A673 (cell line): ENCODE measurements around the gene ZNF500.

Experiments
- EZH2 ChIP-seq: fragments of 200-600 bp; sonication (generic); IDR thresholded peaks from 2 replicates; pipeline ENCODE4 v1.6.1; 2017; ENCODE audit warnings: borderline replicate concordance, low read depth, mild to moderate bottlenecking, mixed read lengths, antibody characterized with exemption, low read length; ENCODE audit not compliant: poor library complexity, severe bottlenecking
- TF ChIP-seq, protein P1 (sequence below): fragments of 300-800, 200-600 bp; sonication (generic); conservative IDR thresholded peaks from 2 replicates; pipeline ENCODE4 v1.5.1; 2017; ENCODE audit warnings: low read depth, mild to moderate bottlenecking, antibody characterized with exemption, low read length, moderate library complexity, mixed read lengths

DNA sequence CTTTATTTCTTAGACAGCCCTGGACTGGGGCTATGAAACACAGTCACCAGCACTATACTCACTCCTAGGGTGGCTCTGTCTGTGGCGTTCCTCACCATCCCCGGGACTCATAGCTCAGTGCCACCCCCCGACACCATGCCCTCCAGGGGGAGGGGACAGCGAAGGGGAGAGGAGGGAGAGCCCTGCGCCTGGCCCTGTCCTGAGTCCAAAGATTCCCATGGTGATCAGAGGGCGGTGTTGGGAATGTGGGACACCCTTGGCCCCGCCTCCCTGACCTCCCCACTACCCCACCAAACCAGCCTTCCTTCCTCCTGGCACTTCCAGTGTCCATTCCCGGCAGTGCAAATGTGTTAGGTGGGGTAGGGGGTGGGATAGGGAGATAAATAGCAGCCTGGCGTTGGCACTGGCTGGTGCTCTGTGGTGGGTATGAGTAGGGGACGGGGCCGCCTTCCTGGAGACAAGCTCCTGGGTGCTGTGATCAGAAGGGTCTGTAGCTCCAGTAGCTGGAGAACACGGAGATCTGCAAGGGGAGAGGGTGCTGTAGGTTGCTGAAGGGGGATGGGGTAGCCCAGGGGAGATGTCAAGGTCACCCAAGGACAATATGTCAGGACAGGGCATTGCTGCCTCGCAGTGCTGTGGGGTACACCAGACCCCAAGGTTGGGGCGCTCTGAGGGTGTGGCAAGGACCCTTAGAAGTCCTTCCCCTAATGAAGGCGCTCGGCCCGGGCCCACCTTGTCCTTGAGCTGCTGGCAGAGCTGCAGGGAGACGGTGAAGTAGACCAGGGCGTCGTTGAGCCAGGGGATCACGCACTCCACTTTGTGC, 30.2 kb upstream of the ZNF500 start:
- TF ChIP-seq EZH2: no peak
- TF ChIP-seq, protein P1, sequence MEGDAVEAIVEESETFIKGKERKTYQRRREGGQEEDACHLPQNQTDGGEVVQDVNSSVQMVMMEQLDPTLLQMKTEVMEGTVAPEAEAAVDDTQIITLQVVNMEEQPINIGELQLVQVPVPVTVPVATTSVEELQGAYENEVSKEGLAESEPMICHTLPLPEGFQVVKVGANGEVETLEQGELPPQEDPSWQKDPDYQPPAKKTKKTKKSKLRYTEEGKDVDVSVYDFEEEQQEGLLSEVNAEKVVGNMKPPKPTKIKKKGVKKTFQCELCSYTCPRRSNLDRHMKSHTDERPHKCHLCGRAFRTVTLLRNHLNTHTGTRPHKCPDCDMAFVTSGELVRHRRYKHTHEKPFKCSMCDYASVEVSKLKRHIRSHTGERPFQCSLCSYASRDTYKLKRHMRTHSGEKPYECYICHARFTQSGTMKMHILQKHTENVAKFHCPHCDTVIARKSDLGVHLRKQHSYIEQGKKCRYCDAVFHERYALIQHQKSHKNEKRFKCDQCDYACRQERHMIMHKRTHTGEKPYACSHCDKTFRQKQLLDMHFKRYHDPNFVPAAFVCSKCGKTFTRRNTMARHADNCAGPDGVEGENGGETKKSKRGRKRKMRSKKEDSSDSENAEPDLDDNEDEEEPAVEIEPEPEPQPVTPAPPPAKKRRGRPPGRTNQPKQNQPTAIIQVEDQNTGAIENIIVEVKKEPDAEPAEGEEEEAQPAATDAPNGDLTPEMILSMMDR: no peak
